Right lobe of liver (tissue), 6 donors: ENCODE results near the gene FUOM. TPM values are rescaled to one million over a fixed set of nuclear protein-coding genes. Genes with fewer than 3 reads are reported as not detected.

Source experiments
- ATAC-seq, 4 donors: fragments of 200-7000 bp; cut with Tn5 transposase; one replicate each; pipeline ENCODE4 v1.9.1; 2020; ENCODE audit warnings: mild to moderate bottlenecking in 4 of 4, moderate library complexity in 4 of 4
- DNase-seq, 3 donors: peaks; one replicate each; pipeline ENCODE4 v3.0.0-alpha.2; 2020
- H3K27ac ChIP-seq, 3 donors: fragments of 200-600 bp; one replicate each; pipeline ENCODE4 v1.8.0; 2022
- H3K27me3 ChIP-seq, 2 donors: fragments of 200-600 bp; one replicate each; pipeline ENCODE4 v1.8.0; 2022
- H3K36me3 ChIP-seq, 4 donors: fragments of 200-600 bp; sonication (generic) in 1 of 4; one replicate each; pipeline versions ENCODE4 v1.5.1 to v1.8.0; 2017 to 2022; ENCODE audit warnings: control low read depth in 1 of 4
- H3K4me1 ChIP-seq, 4 donors: fragments of 200-600 bp; sonication (generic) in 1 of 4; one replicate each; pipeline versions ENCODE4 v1.5.1 to v1.8.0; 2017 to 2022; ENCODE audit warnings: control low read depth in 1 of 4
- H3K4me3 ChIP-seq, 3 donors: fragments of 200-600 bp; one replicate each; pipeline ENCODE4 v1.8.0; 2022
- H3K9me3 ChIP-seq, 4 donors: fragments of 200-600 bp; sonication (generic) in 1 of 4; one replicate each; pipeline versions ENCODE4 v1.5.1 to v1.8.0; 2017 to 2022; ENCODE audit warnings: control low read depth in 1 of 4
- CTCF ChIP-seq, 4 donors: fragments of 200-600 bp in 3 of 4; fragments of 450-650 bp in 1 of 4; IDR thresholded peaks; one replicate each; pipeline versions ENCODE4 v1.5.1 to v1.8.0; 2016 to 2022; ENCODE audit warnings: antibody characterized with exemption in 4 of 4, mild to moderate bottlenecking in 2 of 4
- POLR2A ChIP-seq: fragments of 450-650 bp; IDR thresholded peaks from one replicate; pipeline ENCODE4 v1.6.1; 2017; ENCODE audit warnings: antibody characterized with exemption, mild to moderate bottlenecking
- WGBS: methylation state at CpG from one replicate; pipeline ENCODE4 v1.1.6; 2018; ENCODE audit warnings: low coverage, low lambda C conversion rate; ENCODE audit not compliant: insufficient coverage; ENCODE audit errors: missing lambda C conversion rate; 5-methylcytosine and 5-hydroxymethylcytosine counted together
- intact Hi-C, 2 donors: fragments of 100-400 bp; cut with DNase I; formaldehyde crosslinking; loops; one replicate each; pipeline versions ENCODE4 v1.11.2 to v1.14.1; 2022
- total RNA-seq, 6 experiments: library from RNA; depleted of rRNA in 2 of 6; stranded (reverse); fragments of >200 nt in 2 of 6; fragmentation: NEBNext Ultra II Directional in 3 of 6; extraction: Animal tissue kit (Norgen Biotek cat#: 25700) in 3 of 6; gene quantifications; one replicate each; pipeline versions ENCODE4 v1.1.0 to v1.2.4, GENCODE V29; 2016 to 2023
- donor health status: DM: no; HTN: yes; CAD: no.
- donor health status: DM: no; HTN: no; CAD: no.
- donor health status: DM: no; HTN: no; CAD: no.
- donor health status: DM: no; HTN: yes; CAD: no.
- donor health status: DM: no; HTN: yes; CAD: no.

The FUOM gene
- total RNA-seq, 6 experiments from 2014 or later: 76.1 to 158 (median 124) TPM

GRCh38 chr10:133403359-133403758 is 45.5 kb upstream of the FUOM start:
- ATAC-seq: no peak

GRCh38 chr10:133401981-133402725 is 44.3 kb upstream of the FUOM start:
- TF ChIP-seq CTCF (IDR thresholded peaks at IDR 0.05) (no peak), POLR2A (no peak)
- ATAC-seq (peak in 1 of 4 donors; percentile 30), DNase-seq (peak in 1 of 3 donors; percentile 14)
- no peaks in the 10 kb centered on the region for H3K27me3 ChIP-seq
- 100% methylated on average over 1 of the region's 21 CpGs for WGBS
- H3K36me3 ChIP-seq: peaks cover 0 to 32% (median 11%) of the 10 kb centered on the region in 4 donors
- H3K4me1 ChIP-seq: no peaks in the 10 kb centered on the region
- no peak overlapping the region for H3K4me3 ChIP-seq
- H3K9me3 ChIP-seq: no peaks in the 10 kb centered on the region
- H3K27ac ChIP-seq: no peak overlapping the region
- intact Hi-C loops: no loop called here

More at GRCh38 chr10:133403359-133403758, 45.5 kb upstream of the FUOM start:
- peaks cover 0 to 30% (median 9%) of the 10 kb centered on the region in 4 donors for H3K36me3 ChIP-seq
- no peak overlapping the region for H3K27ac ChIP-seq
- H3K27me3 ChIP-seq: no peaks in the 10 kb centered on the region
- H3K4me3 ChIP-seq: no peak overlapping the region
- TF ChIP-seq POLR2A (no peak), CTCF (IDR thresholded peaks at IDR 0.05) (no peak)
- H3K4me1 ChIP-seq: no peaks in the 10 kb centered on the region
- H3K9me3 ChIP-seq: no peaks in the 10 kb centered on the region
- DNase-seq: peak in 1 of 3 donors; percentile 3
- 84% methylated on average over 16 of the region's 16 CpGs for WGBS
- intact Hi-C loops: no loop called here

GRCh38 chr10:133401500-133401899 is 43.7 kb upstream of the FUOM start:
- ATAC-seq (peak in 2 of 4 donors; percentile 18 to 43), DNase-seq (peak in 1 of 3 donors; percentile 12)
- WGBS: 93% methylated on average over 10 of the region's 12 CpGs

GRCh38 chr10:133400624-133401424 is 43.0 kb upstream of the FUOM start:
- no peak for TF ChIP-seq CTCF (IDR thresholded peaks at IDR 0.05)
- TF ChIP-seq POLR2A: no peak
- Histone ChIP-seq H3K4me1 (no peaks in the 10 kb centered on the region), H3K36me3 (peaks cover 0 to 37% (median 11%) of the 10 kb centered on the region in 4 donors), H3K4me3 (no peak overlapping the region), H3K27ac (no peak overlapping the region), H3K9me3 (no peaks in the 10 kb centered on the region), H3K27me3 (no peaks in the 10 kb centered on the region)
- WGBS: 76% methylated on average over 7 of the region's 10 CpGs
- ATAC-seq (peak; percentile 19 to 65 (median 48)), DNase-seq (peak in 1 of 3 donors; percentile 20)
- intact Hi-C loops: no loop called here

More at GRCh38 chr10:133401500-133401899, 43.7 kb upstream of the FUOM start:
- intact Hi-C loops: no loop called here
- Histone ChIP-seq H3K4me1 (no peaks in the 10 kb centered on the region), H3K4me3 (no peak overlapping the region), H3K36me3 (peaks cover 0 to 32% (median 11%) of the 10 kb centered on the region in 4 donors), H3K27me3 (no peaks in the 10 kb centered on the region), H3K9me3 (no peaks in the 10 kb centered on the region), H3K27ac (no peak overlapping the region)
- TF ChIP-seq CTCF (IDR thresholded peaks at IDR 0.05) (no peak), POLR2A (no peak)
